H1 (cell line): ENCODE results near the gene ORAI3. TPM values are rescaled to one million over a fixed set of nuclear protein-coding genes. Genes with fewer than 3 reads are reported as not detected.

Source experiments
- CTCF ChIA-PET: fragments of 300-600 bp; sonication (Branson Sonifier 250); formaldehyde crosslinking; loops from one replicate; lab custom pipeline; 2021; ENCODE audit not compliant: partially characterized antibody; lab: Charles Lee
- POLR2A ChIA-PET: fragments of 300-600 bp; sonication (Branson Sonifier 250); formaldehyde crosslinking; loops from one replicate; lab custom pipeline; 2021; ENCODE audit warnings: inconsistent platforms; ENCODE audit not compliant: partially characterized antibody; lab: Charles Lee
- DNase-seq, 2 experiments: peaks; one replicate each; pipeline versions ENCODE4 v3.0.0 to v3.0.0-alpha.2; 2010 to 2022; ENCODE audit warnings: low spot score in 2 of 2, low read depth in 1 of 2, mixed read lengths in 1 of 2
- FAIRE-seq: peaks from 2 replicates; lab custom pipeline; 2011; peaks lifted over from hg19 to GRCh38; lab: Jason Lieb, UNC
- H2AFZ ChIP-seq: 2 replicates; pipeline ENCODE4 v1.8.1; 2012; ENCODE audit warnings: low read length, inconsistent platforms
- H2AK5ac ChIP-seq: 2 replicates; pipeline ENCODE4 v1.6.1; 2013; ENCODE audit warnings: low read depth, low read length
- H2BK120ac ChIP-seq: replicated peaks from 2 replicates; pipeline ENCODE3; 2013; ENCODE audit warnings: low read depth, low read length, inconsistent platforms
- H2BK12ac ChIP-seq: 2 replicates; pipeline ENCODE4 v1.6.1; 2013; ENCODE audit warnings: low read depth, low read length
- H2BK15ac ChIP-seq: 2 replicates; pipeline ENCODE4 v1.6.1; 2013; ENCODE audit warnings: low read length
- H2BK20ac ChIP-seq: 2 replicates; pipeline ENCODE4 v1.6.1; 2013; ENCODE audit warnings: low read length
- H2BK5ac ChIP-seq: 2 replicates; pipeline ENCODE4 v1.6.1; 2013; ENCODE audit warnings: low read depth, low read length
- H3K14ac ChIP-seq: 2 replicates; pipeline ENCODE4 v1.6.1; 2013; ENCODE audit warnings: inconsistent platforms; ENCODE audit not compliant: insufficient read length
- H3K18ac ChIP-seq: 2 replicates; pipeline ENCODE4 v1.6.1; 2013; ENCODE audit warnings: low read length; ENCODE audit errors: extremely low read depth
- H3K23ac ChIP-seq: 2 replicates; pipeline ENCODE4 v1.6.1; 2013; ENCODE audit warnings: inconsistent platforms; ENCODE audit not compliant: insufficient read length
- H3K23me2 ChIP-seq: 2 replicates; pipeline ENCODE4 v1.6.1; 2013; ENCODE audit warnings: low read depth, low read length
- H3K27ac ChIP-seq: 2 replicates; pipeline ENCODE4 v1.6.1; 2011; ENCODE audit warnings: low read depth, low read length, inconsistent platforms
- H3K27me3 ChIP-seq, 4 experiments: replicated peaks in 1 of 4; 1 replicate in 1 of 4; 2 replicates in 3 of 4; pipeline versions ENCODE4 v1.6.1 to v1.8.1; 2011 to 2013; ENCODE audit warnings: low read length in 3 of 4, mild to moderate bottlenecking in 3 of 4, inconsistent platforms in 2 of 4, mixed read lengths in 2 of 4, moderate library complexity in 1 of 4; ENCODE audit not compliant: control insufficient read depth in 3 of 4, insufficient read depth in 3 of 4; ENCODE audit errors: extremely low read depth in 1 of 4
- H3K36me3 ChIP-seq, 4 experiments: 2 replicates each; pipeline versions ENCODE4 v1.6.1 to v1.8.1; 2011 to 2013; ENCODE audit warnings: mild to moderate bottlenecking in 4 of 4, low read length in 3 of 4, moderate library complexity in 2 of 4, control low read depth in 1 of 4, inconsistent platforms in 1 of 4; ENCODE audit not compliant: insufficient read depth in 4 of 4, control insufficient read depth in 2 of 4
- H3K4ac ChIP-seq: replicated peaks from 2 replicates; pipeline ENCODE3; 2013; ENCODE audit warnings: low read length, low read depth, mixed read lengths, inconsistent platforms; ENCODE audit not compliant: insufficient read length
- H3K4me1 ChIP-seq, 4 experiments: replicated peaks in 1 of 4; 1 replicate in 1 of 4; 2 replicates in 3 of 4; pipeline versions ENCODE4 v1.6.1 to v1.8.1; 2011 to 2013; ENCODE audit warnings: low read length in 3 of 4, inconsistent platforms in 2 of 4, mixed read lengths in 1 of 4; ENCODE audit not compliant: insufficient read depth in 4 of 4, control insufficient read depth in 3 of 4
- H3K4me2 ChIP-seq, 2 experiments: 2 replicates each; pipeline versions ENCODE4 v1.6.1 to v1.8.1; 2011 to 2013; ENCODE audit warnings: low read depth in 2 of 2, low read length in 2 of 2, control low read depth in 1 of 2, inconsistent platforms in 1 of 2, mild to moderate bottlenecking in 1 of 2; ENCODE audit not compliant: insufficient read depth in 1 of 2
- H3K4me3 ChIP-seq, 4 experiments: fragments of 200-600, 300-600 bp in 1 of 4; sonication (generic), shearing (Covaris generic), sonication (Bioruptor Twin) in 1 of 4; 2 replicates each; pipeline versions ENCODE4 v1.5.1 to v1.8.1; 2011 to 2016; ENCODE audit warnings: low read length in 4 of 4, low read depth in 3 of 4, control low read depth in 2 of 4, inconsistent platforms in 2 of 4, mild to moderate bottlenecking in 2 of 4, mixed read lengths in 1 of 4, moderate library complexity in 1 of 4; ENCODE audit not compliant: insufficient read depth in 2 of 4; ENCODE audit errors: extremely low read depth in 1 of 4
- H3K56ac ChIP-seq: replicated peaks from 2 replicates; pipeline ENCODE3; 2013; ENCODE audit warnings: low read depth, mild to moderate bottlenecking, mixed read lengths, low read length, inconsistent platforms; ENCODE audit not compliant: insufficient read length
- H3K79me1 ChIP-seq: 2 replicates; pipeline ENCODE4 v1.6.1; 2013; ENCODE audit warnings: low read depth, low read length, control low read depth
- H3K79me2 ChIP-seq, 2 experiments: 2 replicates each; pipeline versions ENCODE4 v1.6.1 to v1.8.1; 2012 to 2013; ENCODE audit warnings: low read length in 2 of 2, mild to moderate bottlenecking in 2 of 2, inconsistent platforms in 1 of 2; ENCODE audit not compliant: insufficient read depth in 2 of 2, control insufficient read depth in 1 of 2
- H3K9ac ChIP-seq, 4 experiments: replicated peaks in 1 of 4; 1 replicate in 1 of 4; 2 replicates in 3 of 4; pipeline versions ENCODE4 v1.6.1 to v1.8.1; 2011 to 2013; ENCODE audit warnings: low read depth in 3 of 4, low read length in 3 of 4, control low read depth in 2 of 4, mild to moderate bottlenecking in 2 of 4, moderate library complexity in 2 of 4, inconsistent platforms in 1 of 4; ENCODE audit errors: extremely low read depth in 1 of 4
- H3K9me3 ChIP-seq, 2 experiments: 2 replicates each; pipeline versions ENCODE4 v1.6.1 to v1.8.1; 2012 to 2013; ENCODE audit warnings: mild to moderate bottlenecking in 2 of 2, moderate library complexity in 2 of 2, control low read depth in 1 of 2, inconsistent platforms in 1 of 2, low read depth in 1 of 2, low read length in 1 of 2, mixed read lengths in 1 of 2; ENCODE audit not compliant: insufficient read depth in 2 of 2
- H4K20me1 ChIP-seq, 2 experiments: replicated peaks in 1 of 2; 2 replicates each; pipeline versions ENCODE3 to v1.8.1; 2011 to 2013; ENCODE audit warnings: inconsistent platforms in 2 of 2, low read length in 2 of 2, mild to moderate bottlenecking in 1 of 2; ENCODE audit not compliant: insufficient read depth in 2 of 2, control insufficient read depth in 1 of 2
- H4K5ac ChIP-seq: 2 replicates; pipeline ENCODE4 v1.6.1; 2013; ENCODE audit warnings: low read length, low read depth, mixed read lengths, inconsistent platforms; ENCODE audit not compliant: insufficient read length
- H4K8ac ChIP-seq: 2 replicates; pipeline ENCODE4 v1.8.0; 2013; ENCODE audit warnings: mild to moderate bottlenecking, moderate library complexity, low read length, inconsistent platforms; ENCODE audit not compliant: insufficient read depth; ENCODE audit errors: extremely low read depth
- H4K91ac ChIP-seq: replicated peaks from 2 replicates; pipeline ENCODE3; 2013; ENCODE audit warnings: low read length, mixed read lengths, inconsistent platforms; ENCODE audit not compliant: insufficient read length
- CREB1 ChIP-seq: IDR thresholded peaks from 2 replicates; pipeline ENCODE4 v1.6.1; 2012; ENCODE audit warnings: inconsistent platforms
- KDM5A ChIP-seq: fragments of 200-600 bp; IDR thresholded peaks from 2 replicates; pipeline ENCODE4 v1.7.1; 2012; ENCODE audit warnings: mild to moderate bottlenecking, low read length, inconsistent platforms, mixed read lengths
- POLR2A ChIP-seq, 2 experiments: IDR thresholded peaks; 1 replicate in 1 of 2; 2 replicates in 1 of 2; pipeline ENCODE4 v1.6.1; 2011; ENCODE audit warnings: low read depth in 2 of 2, low read length in 2 of 2, mild to moderate bottlenecking in 2 of 2; ENCODE audit errors: control extremely low read depth in 1 of 2
- POU5F1 ChIP-seq: IDR thresholded peaks from 2 replicates; pipeline ENCODE4 v1.6.1; 2011; ENCODE audit warnings: low read depth, mild to moderate bottlenecking, low read length, moderate library complexity
- RAD21 ChIP-seq, 2 experiments: IDR thresholded peaks in 1 of 2; conservative IDR thresholded peaks in 1 of 2; 2 replicates each; pipeline ENCODE4 v1.6.1; 2011; ENCODE audit warnings: low read depth in 2 of 2, low read length in 2 of 2, improper control_type of control experiment in 1 of 2, inconsistent platforms in 1 of 2, mild to moderate bottlenecking in 1 of 2, moderate library complexity in 1 of 2
- RXRA ChIP-seq: IDR thresholded peaks from 2 replicates; pipeline ENCODE4 v1.6.1; 2011; ENCODE audit warnings: low read depth, mild to moderate bottlenecking, low read length, moderate library complexity; ENCODE audit not compliant: insufficient read depth
- TAF1 ChIP-seq: IDR thresholded peaks from 2 replicates; pipeline ENCODE4 v1.6.1; 2011; ENCODE audit warnings: mild to moderate bottlenecking, low read depth, low read length
- TEAD4 ChIP-seq: IDR thresholded peaks from 2 replicates; pipeline ENCODE4 v1.6.1; 2012; ENCODE audit warnings: low read depth, low read length, inconsistent platforms, mixed read lengths
- ZNF274 ChIP-seq: IDR thresholded peaks from 2 replicates; pipeline ENCODE4 v1.7.0; 2012; ENCODE audit warnings: low read length, borderline replicate concordance; ENCODE audit errors: extremely low read depth
- WGBS, 2 experiments: shearing (Covaris generic) in 1 of 2; methylation state at CpG; one replicate each; pipeline versions ENCODE4 v1.1.6 to v1.1.7; 2013 to 2015; ENCODE audit warnings: low lambda C conversion rate in 2 of 2, mixed read lengths in 2 of 2, inconsistent platforms in 1 of 2, low coverage in 1 of 2, missing lambda C conversion rate in 1 of 2; ENCODE audit not compliant: insufficient replicate concordance in 2 of 2, insufficient coverage in 1 of 2, insufficient read length in 1 of 2; ENCODE audit errors: extremely low coverage in 1 of 2, missing lambda C conversion rate in 1 of 2; 5-methylcytosine and 5-hydroxymethylcytosine counted together
- polyA plus RNA-seq, 7 experiments: library from polyadenylated mRNA; depleted of rRNA in 3 of 7; stranded (reverse) in 5 of 7; unstranded in 2 of 7; fragments of >200 nt in 5 of 7; fragments of 200-250 nt in 2 of 7; gene quantifications; 1 replicate in 5 of 7; 2 replicates in 1 of 7; 4 replicates in 1 of 7; pipeline versions ENCODE4 v1.2.1 to v1.2.3, GENCODE V29; 2011 to 2013; ENCODE audit warnings: missing spikeins in 2 of 7, mixed read lengths in 2 of 7
- total RNA-seq: library from RNA; stranded (reverse); fragmentation: NEBNext Ultra II Directional; extraction: Animal tissue kit (Norgen Biotek cat#: 25700); gene quantifications from 2 replicates; pipeline ENCODE4 v1.2.1, GENCODE V29; 2021

ORAI3 gene
- total and polyA plus RNA-seq, 2 of the 8 experiments (the other 6 are each of a cell fraction or from before 2014, with no cell fraction given) = 8.7 to 24.5 TPM

DNA sequence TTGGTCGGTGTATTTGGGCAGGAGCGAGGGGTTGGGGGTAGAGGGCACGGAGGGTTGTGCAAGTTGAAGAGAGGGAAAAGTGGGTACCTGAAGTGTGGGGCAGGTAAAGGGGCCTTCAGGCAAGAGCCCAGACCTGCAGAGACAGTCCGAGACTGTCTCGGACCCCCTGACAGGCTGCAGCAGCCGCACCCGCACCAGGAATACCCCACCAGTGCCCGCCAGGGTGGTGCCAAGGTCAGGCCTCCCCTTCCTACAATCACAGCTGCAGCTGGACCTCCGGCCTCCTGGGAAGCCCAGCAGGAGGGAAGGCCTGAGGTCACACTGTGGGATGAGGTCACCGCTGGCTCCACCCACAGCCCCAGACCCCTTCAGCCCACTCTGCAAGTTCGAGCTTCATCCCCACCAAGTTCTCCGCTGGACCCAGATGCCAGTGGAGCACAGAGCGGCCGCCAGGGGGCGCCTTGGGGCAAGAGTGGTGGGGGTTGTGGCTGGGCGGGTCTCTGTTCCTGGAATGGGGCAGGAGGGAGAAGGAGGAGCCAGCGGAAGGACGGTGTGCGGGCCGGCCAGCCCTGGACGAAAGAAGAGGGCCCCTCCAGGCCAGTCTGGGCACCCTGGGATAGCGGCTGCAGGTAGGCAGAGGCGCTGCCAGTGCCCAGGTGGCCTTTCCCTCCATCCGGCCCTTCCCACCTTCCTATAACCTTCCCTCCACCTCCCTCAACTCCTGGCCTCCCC is 36.0 kb downstream of the ORAI3 start, which contains the start of gene HSD3B7:
Gene HSD3B7, plus strand, starts transcription at position 539 of the 732 bp plus-strand sequence. CDS start 452 bp downstream, outside the sequence.
- H2BK12ac ChIP-seq = no peak within 1 kb of the TSS; the same call in 1 of the 2 replicates
- H2BK120ac ChIP-seq = no peak within 1 kb of the TSS
- H3K4me2 ChIP-seq = peak within 1 kb of the TSS; percentile 17 to 71; a peak in 3 of 4 replicates
- ChIA-PET CTCF (interaction anchor here (0.6 to 5.5 kb wide), 47 partner anchors 9 to 1297 kb away, joined by 3 to 39 read pairs (median 5); partner anchors contain the start of genes KAT8, PRSS8, STX4 and ZNF646), POLR2A (interaction anchor here (0.6 to 5.9 kb wide), 35 partner anchors 8 to 458 kb away, joined by 3 to 45 read pairs (median 4); partner anchors contain the start of genes KAT8, STX4, VKORC1 and ZNF646)
- no peak within 1 kb of the TSS for H3K27ac ChIP-seq
- peak within 1 kb of the TSS; percentile 26 for H3K56ac ChIP-seq
- H3K27me3 ChIP-seq = no peaks in the 10 kb centered on the region
- H3K14ac ChIP-seq = no peak within 1 kb of the TSS
- H2AK5ac ChIP-seq = no peak within 1 kb of the TSS
- peaks cover 0 to 5% (median 2%) of the 10 kb centered on the region in 4 experiments; a peak in 4 of 7 replicates for H3K4me1 ChIP-seq
- no peak for FAIRE-seq
- peak within 1 kb of the TSS; percentile 38 for H3K18ac ChIP-seq
- H3K79me2 ChIP-seq = no peaks in the 10 kb centered on the region
- peak within 1 kb of the TSS in 2 of 4 experiments; percentile 10 to 20; a peak in 1 of 7 replicates for H3K9ac ChIP-seq
- H3K23ac ChIP-seq = no peak within 1 kb of the TSS
- H4K5ac ChIP-seq = no peak within 1 kb of the TSS
- peak within 1 kb of the TSS in 3 of 4 experiments; percentile 20 to 50 (median 40); a peak in 5 of 8 replicates for H3K4me3 ChIP-seq
- H3K23me2 ChIP-seq = peaks cover 3% of the 10 kb centered on the region; the same call in 1 of the 2 replicates
- no peak within 1 kb of the TSS for H2BK20ac ChIP-seq
- H3K4ac ChIP-seq = no peak within 1 kb of the TSS
- peak within 1 kb of the TSS; percentile 93; the same call in 1 of the 2 replicates for H2BK15ac ChIP-seq
- DNase-seq = peak; percentile 74 to 100
- 54% methylated on average over 15 of the region's 24 CpGs; no CpG with 5 or more reads in 1 of the 2 experiments for WGBS, 2 experiments
- no peak within 1 kb of the TSS for H2AFZ ChIP-seq
- H2BK5ac ChIP-seq = peak within 1 kb of the TSS; percentile 78; the same call in 1 of the 2 replicates
- H4K91ac ChIP-seq = no peak within 1 kb of the TSS
- no peaks in the 10 kb centered on the region for H3K79me1 ChIP-seq
- no peaks in the 10 kb centered on the region for H3K9me3 ChIP-seq
- peaks cover 0 to 14% of the 10 kb centered on the region in 2 experiments for H4K20me1 ChIP-seq
- H4K8ac ChIP-seq = peak within 1 kb of the TSS; percentile 78; the same call in 1 of the 2 replicates
- peaks cover 8 to 23% (median 15%) of the 10 kb centered on the region in 4 experiments; a peak in 6 of 8 replicates for H3K36me3 ChIP-seq
- TF ChIP-seq KDM5A = no peak
- no peak for TF ChIP-seq ZNF274
- peak; percentile 29; the same call in 1 of the 2 replicates for TF ChIP-seq TEAD4
- 0 out of 2 replicates have a peak, but pooled peaks have one; percentile 12 for TF ChIP-seq TAF1
- peak in 1 of 2 experiments; percentile 60; a peak in 2 of 3 replicates for TF ChIP-seq POLR2A (IDR thresholded peaks at IDR 0.05; ENCODE audit: control extremely low read depth in 1 of 2, low read depth in 2 of 2, low read length in 2 of 2)
- TF ChIP-seq POU5F1 = no peak
- peak; percentile 61 for TF ChIP-seq CREB1
- 0 out of 2 replicates have a peak, but pooled peaks have one; percentile 49 for TF ChIP-seq RXRA
- peak; percentile 79 to 84 for TF ChIP-seq RAD21 (IDR thresholded peaks at IDR 0.05 in 1 of 2, conservative IDR thresholded peaks at IDR 0.05 in 1 of 2; ENCODE audit: low read depth in 2 of 2, low read length in 2 of 2)
